NOMO-1 treated with DMSO at 0.1 percent for 48 hours (cell line): ENCODE data around the gene NAALADL2.
"Not testable (repeated sequence)": the region's sequence is repeated elsewhere in the genome, so short reads cannot be mapped to it uniquely, and the experiment has no call there.

Experiments
- DNase-seq: peaks from one replicate; lab custom pipeline; 2025; ENCODE audit not compliant: unreplicated experiment; lab: John Stamatoyannopoulos, UW

Gene NAALADL2

GRCh38 chr3:175404621-175405020 is 545.5 kb downstream of the NAALADL2 start:
- DNase-seq: no peak

GRCh38 chr3:175410251-175410650 is 551.1 kb downstream of the NAALADL2 start:
- DNase-seq: no peak

- DNase-seq: no peak
Observed at GRCh38 chr3:175411405-175411804, 552.3 kb downstream of the NAALADL2 start.

- no peak for DNase-seq
Observed at GRCh38 chr3:175411946-175412345, 552.8 kb downstream of the NAALADL2 start.

- DNase-seq: no peak
Observed at GRCh38 chr3:175413926-175414325, 554.8 kb downstream of the NAALADL2 start.

- DNase-seq: no peak
Observed at GRCh38 chr3:175416600-175416999, 557.5 kb downstream of the NAALADL2 start.

GRCh38 chr3:175417426-175417825 is 558.3 kb downstream of the NAALADL2 start:
- no peak for DNase-seq

- DNase-seq: no peak
Observed at GRCh38 chr3:175421902-175422301, 562.8 kb downstream of the NAALADL2 start.

- no peak for DNase-seq
Observed at GRCh38 chr3:175422744-175423143, 563.6 kb downstream of the NAALADL2 start.

- not testable (repeated sequence) for DNase-seq
Observed at GRCh38 chr3:175423848-175424247, 564.7 kb downstream of the NAALADL2 start.

GRCh38 chr3:175426805-175427204 is 567.7 kb downstream of the NAALADL2 start:
- DNase-seq: no peak

GRCh38 chr3:175428466-175428865 is 569.3 kb downstream of the NAALADL2 start:
- DNase-seq: no peak

- no peak for DNase-seq
Observed at GRCh38 chr3:175430983-175431773, 572.0 kb downstream of the NAALADL2 start.

- no peak for DNase-seq
Observed at GRCh38 chr3:175432376-175433025, 573.4 kb downstream of the NAALADL2 start.

- DNase-seq: no peak
Observed at GRCh38 chr3:175433026-175433674, 574.0 kb downstream of the NAALADL2 start.

GRCh38 chr3:175434561-175434960 is 575.4 kb downstream of the NAALADL2 start:
- no peak for DNase-seq

GRCh38 chr3:175443682-175444081 is 584.5 kb downstream of the NAALADL2 start:
- DNase-seq: no peak

GRCh38 chr3:175445741-175446140 is 586.6 kb downstream of the NAALADL2 start:
- DNase-seq: no peak

- DNase-seq: no peak
Observed at GRCh38 chr3:175447521-175447920, 588.4 kb downstream of the NAALADL2 start.

- no peak for DNase-seq
Observed at GRCh38 chr3:175453361-175453760, 594.2 kb downstream of the NAALADL2 start.

- no peak for DNase-seq
Observed at GRCh38 chr3:175456466-175456865, 597.3 kb downstream of the NAALADL2 start.

GRCh38 chr3:175457301-175457700 is 598.2 kb downstream of the NAALADL2 start:
- DNase-seq: no peak
